Sigmoid colon (tissue), 3 donors: ENCODE results near the gene EIF4A3.

Experiments used
- CTCF ChIP-seq, 4 experiments: fragments of 450-650 bp in 3 of 4; fragments of 200-600 bp in 1 of 4; IDR thresholded peaks; one replicate each; pipeline ENCODE4 v1.5.1; 2016 to 2019; ENCODE audit warnings: antibody characterized with exemption in 4 of 4, mild to moderate bottlenecking in 3 of 4, moderate library complexity in 2 of 4
- POLR2A ChIP-seq, 2 donors: fragments of 450-650 bp; IDR thresholded peaks; one replicate each; pipeline ENCODE4 v1.6.1; 2016; ENCODE audit warnings: antibody characterized with exemption in 2 of 2, mild to moderate bottlenecking in 2 of 2, moderate library complexity in 2 of 2

- no peak for TF ChIP-seq CTCF (IDR thresholded peaks at IDR 0.05)
- TF ChIP-seq POLR2A (IDR thresholded peaks at IDR 0.05): no peak
These were observed 37.4 kb upstream of the EIF4A3 start for GRCh38 chr17:80184423-80184714.
